ENCODE results near the gene TMEM63A.

Gene TMEM63A

GRCh38 chr1:225824533-225824941 lies 57.6 kb downstream of the TMEM63A start:
- Histone ChIP-seq H4K20me1 (no peaks in the 10 kb centered on the region), H3K9me3 (no peaks in the 10 kb centered on the region), H3K4me2 (no peak overlapping the region), H3K27ac (no peak overlapping the region), H3K27me3 (no peaks in the 10 kb centered on the region), H3K36me3 (no peaks in the 10 kb centered on the region), H3K4me3 (no peak overlapping the region), H3K9ac (no peak overlapping the region), H3K4me1 (no peaks in the 10 kb centered on the region)
- no peak for TF ChIP-seq Cebpa-rat (IDR thresholded peaks at IDR 0.05)

- H3K9ac ChIP-seq: no peak overlapping the region
Measured at GRCh38 chr1:225823811-225824261, 58.3 kb downstream of the TMEM63A start.

GRCh38 chr1:225822655-225823403 lies 59.4 kb downstream of the TMEM63A start:
- Histone ChIP-seq H3K27ac (no peak overlapping the region), H3K4me1 (peaks cover 3% of the 10 kb centered on the region)
- no peak for TF ChIP-seq Cebpa-rat (IDR thresholded peaks at IDR 0.05)

More at GRCh38 chr1:225823811-225824261, 58.3 kb downstream of the TMEM63A start:
- no peak overlapping the region for H3K27ac ChIP-seq
- H3K4me1 ChIP-seq: no peaks in the 10 kb centered on the region
- H3K4me2 ChIP-seq: no peak overlapping the region
- no peak overlapping the region for H3K4me3 ChIP-seq
- H3K27me3 ChIP-seq: no peaks in the 10 kb centered on the region
- no peaks in the 10 kb centered on the region for H4K20me1 ChIP-seq
- H3K9me3 ChIP-seq: no peaks in the 10 kb centered on the region
- no peaks in the 10 kb centered on the region for H3K36me3 ChIP-seq
- TF ChIP-seq Cebpa-rat (IDR thresholded peaks at IDR 0.05): no peak

GRCh38 chr1:225820522-225821120 lies 61.6 kb downstream of the TMEM63A start:
- Histone ChIP-seq H3K4me1 (peaks cover 12% of the 10 kb centered on the region), H3K27ac (no peak overlapping the region), H3K9me3 (no peaks in the 10 kb centered on the region), H3K36me3 (no peaks in the 10 kb centered on the region), H3K27me3 (no peaks in the 10 kb centered on the region), H3K4me2 (no peak overlapping the region), H3K9ac (no peak overlapping the region), H4K20me1 (no peaks in the 10 kb centered on the region), H3K4me3 (no peak overlapping the region)
- no peak for TF ChIP-seq Cebpa-rat (IDR thresholded peaks at IDR 0.05)

More at GRCh38 chr1:225822655-225823403, 59.4 kb downstream of the TMEM63A start:
- H3K9me3 ChIP-seq: no peaks in the 10 kb centered on the region
- H3K27me3 ChIP-seq: no peaks in the 10 kb centered on the region
- H4K20me1 ChIP-seq: no peaks in the 10 kb centered on the region
- no peak overlapping the region for H3K4me2 ChIP-seq
- H3K9ac ChIP-seq: no peak overlapping the region
- no peak overlapping the region for H3K4me3 ChIP-seq
- H3K36me3 ChIP-seq: no peaks in the 10 kb centered on the region

GRCh38 chr1:225819346-225820192 lies 62.6 kb downstream of the TMEM63A start:
- Histone ChIP-seq H3K27ac (no peak overlapping the region), H3K9me3 (no peaks in the 10 kb centered on the region), H4K20me1 (no peaks in the 10 kb centered on the region), H3K27me3 (no peaks in the 10 kb centered on the region), H3K4me1 (peaks cover 12% of the 10 kb centered on the region), H3K4me3 (no peak overlapping the region), H3K36me3 (no peaks in the 10 kb centered on the region), H3K4me2 (no peak overlapping the region), H3K9ac (no peak overlapping the region)
- TF ChIP-seq Cebpa-rat (IDR thresholded peaks at IDR 0.05): no peak

GRCh38 chr1:225818229-225818628 lies 64.0 kb downstream of the TMEM63A start:
- Histone ChIP-seq H3K9me3 (no peaks in the 10 kb centered on the region), H3K9ac (no peak overlapping the region), H3K36me3 (no peaks in the 10 kb centered on the region), H3K4me2 (no peak overlapping the region; the same call in 1 of the 2 replicates), H3K4me1 (peaks cover 19% of the 10 kb centered on the region), H3K27ac (no peak overlapping the region), H3K4me3 (no peak overlapping the region), H4K20me1 (no peaks in the 10 kb centered on the region), H3K27me3 (no peaks in the 10 kb centered on the region)
- TF ChIP-seq Cebpa-rat (IDR thresholded peaks at IDR 0.05): no peak

- H3K27ac ChIP-seq: peak overlapping the region; percentile 58; the same call in 1 of the 2 replicates
- H3K9me3 ChIP-seq: no peaks in the 10 kb centered on the region
- H3K4me1 ChIP-seq: peaks cover 21% of the 10 kb centered on the region
- no peaks in the 10 kb centered on the region for H3K27me3 ChIP-seq
- H4K20me1 ChIP-seq: no peaks in the 10 kb centered on the region
- peak overlapping the region; percentile 63 for H3K4me2 ChIP-seq
- TF ChIP-seq Cebpa-rat (IDR thresholded peaks at IDR 0.05): no peak
- no peak overlapping the region for H3K4me3 ChIP-seq
- no peak overlapping the region for H3K9ac ChIP-seq
- no peaks in the 10 kb centered on the region for H3K36me3 ChIP-seq
Measured at GRCh38 chr1:225817611-225818061, 64.5 kb downstream of the TMEM63A start.

GRCh38 chr1:225816643-225817538 lies 65.3 kb downstream of the TMEM63A start:
- Histone ChIP-seq H4K20me1 (0 out of 2 replicates have a peak, but pooled peaks cover 4% of the 10 kb centered on the region), H3K36me3 (no peaks in the 10 kb centered on the region), H3K27me3 (no peaks in the 10 kb centered on the region), H3K27ac (peak overlapping the region; percentile 58; the same call in 1 of the 2 replicates), H3K4me3 (no peak overlapping the region), H3K4me1 (peaks cover 21% of the 10 kb centered on the region), H3K9ac (no peak overlapping the region), H3K9me3 (no peaks in the 10 kb centered on the region), H3K4me2 (peak overlapping the region; percentile 63)
- no peak for TF ChIP-seq Cebpa-rat (IDR thresholded peaks at IDR 0.05)
